AG04449 (cell line): ENCODE data around the gene CABP7.

ENCODE experiments used
- CTCF ChIA-PET: fragments of 350-600 bp; formaldehyde crosslinking; extraction: SDS; loops from one replicate; lab custom pipeline; 2021; ENCODE audit warnings: antibody characterized with exemption; lab: Yijun Ruan, JAX
- POLR2A ChIA-PET: fragments of 400-600, 350-600 bp; formaldehyde crosslinking; extraction: SDS; loops from one replicate; lab custom pipeline; 2020; ENCODE audit warnings: antibody characterized with exemption, inconsistent platforms; lab: Yijun Ruan, JAX
- DNase-seq: peaks from one replicate; pipeline ENCODE4 v3.0.0-alpha.2; 2010; ENCODE audit warnings: low read depth, low spot score
- H3K4me3 ChIP-seq: 2 replicates; pipeline ENCODE4 v1.5.1; 2011; ENCODE audit warnings: low read depth, mild to moderate bottlenecking, control low read depth, low read length
- CTCF ChIP-seq: IDR thresholded peaks from one replicate; pipeline ENCODE4 v1.5.1; 2011; ENCODE audit warnings: mild to moderate bottlenecking, moderate library complexity, low read length, control low read depth, inconsistent platforms; ENCODE audit not compliant: insufficient read depth; ENCODE audit errors: missing control alignments

CABP7 gene

GRCh38 chr22:29693161-29693560 is 26.6 kb upstream of the CABP7 start:
- TF ChIP-seq CTCF, result no peak
- no peak overlapping the region for H3K4me3 ChIP-seq
- CTCF ChIA-PET, result interaction anchor here (0.6 to 10.3 kb wide), 4 partner anchors 57 to 396 kb away, joined by 3 to 65 read pairs (median 3); no protein-coding TSS in a partner anchor
- POLR2A ChIA-PET, result interaction anchor here (0.6 kb wide), 1 partner anchor 12 kb away, joined by 3 read pairs; no protein-coding TSS in a partner anchor
- DNase-seq, result no peak

GRCh38 chr22:29693671-29694070 is 26.1 kb upstream of the CABP7 start:
- POLR2A ChIA-PET, result interaction anchor here (0.5 kb wide), 1 partner anchor 68 kb away, joined by 3 read pairs; no protein-coding TSS in a partner anchor

GRCh38 chr22:29695129-29695926 is 24.5 kb upstream of the CABP7 start:
- DNase-seq, result no peak
- ChIA-PET POLR2A (no interaction called here), CTCF (interaction anchor here (1.0 to 10.3 kb wide), 3 partner anchors 16 to 394 kb away, joined by 3 to 65 read pairs (median 3); no protein-coding TSS in a partner anchor)
- TF ChIP-seq CTCF, result no peak
- no peak overlapping the region for H3K4me3 ChIP-seq

More at GRCh38 chr22:29693671-29694070, 26.1 kb upstream of the CABP7 start:
- no peak for DNase-seq
- CTCF ChIA-PET, result interaction anchor here (0.7 to 10.3 kb wide), 4 partner anchors 64 to 396 kb away, joined by 3 to 65 read pairs (median 3); no protein-coding TSS in a partner anchor
- H3K4me3 ChIP-seq, result no peak overlapping the region
- no peak for TF ChIP-seq CTCF

DNA sequence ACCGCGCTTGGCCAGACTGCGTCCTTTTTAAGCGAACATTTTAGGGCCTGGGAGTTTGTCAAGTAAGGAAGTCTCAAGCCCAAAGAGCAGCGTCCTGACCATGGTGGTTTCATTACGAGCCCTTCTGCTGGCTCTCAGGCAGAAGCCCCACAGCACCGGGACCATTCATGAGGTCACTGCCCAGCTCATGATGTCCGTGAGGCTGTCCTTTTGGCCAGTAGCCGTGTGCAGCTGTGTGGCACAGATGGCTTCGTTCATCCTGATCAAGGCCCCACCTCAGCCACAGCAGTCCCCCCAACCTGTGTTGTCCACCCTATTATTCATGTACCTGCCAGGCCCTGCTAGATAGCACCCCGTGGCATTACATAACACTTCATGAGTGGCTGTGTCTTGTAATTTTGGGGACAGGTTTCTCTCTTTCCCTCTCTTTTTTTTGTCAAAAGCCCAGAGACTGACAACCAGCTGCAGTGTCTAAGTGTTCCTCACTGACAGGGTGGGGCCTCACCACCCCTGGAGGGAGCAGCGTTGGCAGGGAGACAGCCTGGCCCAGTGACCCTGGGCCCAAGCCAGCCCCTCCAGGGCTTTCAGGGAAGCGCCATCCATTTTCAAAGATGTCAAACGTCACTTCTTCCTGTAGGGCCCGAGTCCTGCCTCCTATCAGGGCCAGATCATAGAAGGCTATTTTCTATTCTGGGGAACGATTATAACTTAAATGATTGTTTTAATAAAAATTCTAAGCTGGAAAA is 21.8 kb upstream of the CABP7 start:
- ChIA-PET CTCF (interaction anchor here (1.0 to 2.6 kb wide), 3 partner anchors 9 to 391 kb away, joined by 4 to 14 read pairs (median 4); no protein-coding TSS in a partner anchor), POLR2A (no interaction called here)

DNA sequence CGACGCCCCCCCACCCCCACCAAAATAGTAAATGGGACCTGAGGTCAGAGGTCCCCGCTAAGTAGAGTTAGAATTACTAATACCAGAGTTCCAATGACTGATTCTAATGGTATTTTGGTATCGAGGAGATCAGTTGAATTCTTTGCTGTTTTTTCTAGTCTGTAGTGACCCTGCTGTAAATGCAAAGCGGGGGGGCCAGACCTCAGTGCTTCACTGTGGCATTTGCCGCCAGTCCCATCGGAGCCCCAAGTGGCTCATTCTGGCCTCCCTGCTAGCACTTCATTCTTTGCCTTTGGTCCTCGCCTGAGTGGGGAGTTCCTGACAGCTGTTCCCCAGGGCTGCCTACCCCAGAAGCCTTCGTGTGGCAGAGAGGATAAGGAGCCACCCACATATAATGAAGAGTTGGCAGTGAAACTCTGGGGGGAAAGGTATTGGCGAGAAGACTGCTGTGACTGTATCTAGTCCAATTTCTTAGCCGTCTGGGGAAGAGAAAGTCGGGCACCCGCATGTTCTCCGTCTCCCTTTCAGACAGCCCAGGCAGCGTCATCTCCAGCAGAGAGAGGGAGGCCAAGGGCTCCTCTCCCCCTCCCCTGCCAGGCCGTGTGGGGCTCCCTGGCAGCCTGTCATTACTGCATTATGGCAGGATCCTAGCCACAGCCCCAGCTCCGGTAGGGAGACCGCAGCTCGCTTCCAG is 19.4 kb upstream of the CABP7 start:
- DNase-seq, result no peak
- no peak overlapping the region for H3K4me3 ChIP-seq
- ChIA-PET POLR2A (no interaction called here), CTCF (interaction anchor here (2.3 to 2.6 kb wide), 2 partner anchors 11 kb away, joined by 13 to 14 read pairs; no protein-coding TSS in a partner anchor)
- no peak for TF ChIP-seq CTCF

More for the DNA sequence above, 21.8 kb upstream of the CABP7 start:
- DNase-seq, result no peak
- no peak overlapping the region for H3K4me3 ChIP-seq
- TF ChIP-seq CTCF, result no peak
